GM12878 (cell line): ENCODE data around the gene HNRNPA2B1. TPM values are rescaled to one million over a fixed set of nuclear protein-coding genes. Genes with fewer than 3 reads are reported as not detected.

ENCODE experiments used
- CBX5 ChIP-seq: sonication (generic); IDR thresholded peaks from 2 replicates; pipeline ENCODE4 v1.6.1; 2016; ENCODE audit warnings: low read depth, moderate library complexity, mild to moderate bottlenecking, inconsistent platforms
- HDAC2 ChIP-seq: fragments of 200-600 bp; sonication (generic); IDR thresholded peaks from 2 replicates; pipeline ENCODE4 v1.6.1; 2017
- MEF2B ChIP-seq: fragments of 450-650 bp; IDR thresholded peaks from 2 replicates; pipeline ENCODE4 v1.6.1; 2018; ENCODE audit warnings: mild to moderate bottlenecking, moderate library complexity; ENCODE audit not compliant: partially characterized antibody, poor library complexity, severe bottlenecking
- NFIC ChIP-seq: IDR thresholded peaks from 2 replicates; pipeline ENCODE4 v1.6.1; 2012; ENCODE audit warnings: low read depth, mild to moderate bottlenecking, inconsistent platforms, low read length, moderate library complexity
- NR2C2 ChIP-seq: IDR thresholded peaks from 2 replicates; pipeline ENCODE4 v1.6.1; 2011; ENCODE audit warnings: borderline replicate concordance, low read depth; ENCODE audit not compliant: control insufficient read depth, insufficient read length
- PBX3 ChIP-seq: IDR thresholded peaks from 2 replicates; pipeline ENCODE4 v1.6.1; 2011; ENCODE audit warnings: mild to moderate bottlenecking, low read depth, low read length, moderate library complexity; ENCODE audit not compliant: insufficient replicate concordance
- SIX5 ChIP-seq: IDR thresholded peaks from 2 replicates; pipeline ENCODE4 v1.6.1; 2011; ENCODE audit warnings: mild to moderate bottlenecking, low read depth, low read length, moderate library complexity; ENCODE audit not compliant: severe bottlenecking
- SMARCA5 ChIP-seq: fragments of 450-650 bp; IDR thresholded peaks from 2 replicates; pipeline ENCODE4 v1.6.1; 2017; ENCODE audit warnings: mild to moderate bottlenecking
- TARDBP ChIP-seq: IDR thresholded peaks from 2 replicates; pipeline ENCODE4 v1.6.1; 2016; ENCODE audit warnings: borderline replicate concordance
- polyA plus RNA-seq, 11 experiments: library from polyadenylated mRNA; depleted of rRNA in 4 of 11; unstranded in 6 of 11; stranded (reverse) in 5 of 11; fragments of >200 nt; fragmentation: Nextera tagmentation in 4 of 11; fragmentation: Illumina TruSeq in 1 of 11; extraction: Ambion mirVana in 4 of 11; extraction: Trizol in 1 of 11; gene quantifications; 1 replicate in 1 of 11; 2 replicates in 10 of 11; pipeline versions ENCODE4 v1.2.1 to v1.2.3, GENCODE V29; 2011 to 2016; ENCODE audit warnings: inconsistent platforms in 2 of 11, missing spikeins in 2 of 11, low read depth in 1 of 11
- total RNA-seq, 4 experiments: library from RNA; depleted of rRNA in 3 of 4; stranded (reverse); fragments of >200 nt in 3 of 4; fragmentation: Illumina TruSeq in 1 of 4; extraction: Trizol in 1 of 4; gene quantifications; 2 replicates each; pipeline versions ENCODE4 v1.2.1 to v1.2.3, GENCODE V29; 2013 to 2021

The HNRNPA2B1 gene
- total and polyA plus RNA-seq, 10 of the 15 experiments (the other 5 are each of a cell fraction or from before 2014, with no cell fraction given) = 295 to 1,396 (median 932) TPM

- TF ChIP-seq PBX3 (no peak), NR2C2 (no peak), SMARCA5 (no peak), NFIC (peak; percentile 31), HDAC2 (no peak), SIX5 (no peak), MEF2B (no peak), CBX5 (no peak), TARDBP (no peak)
Measured at GRCh38 chr7:26187380-26188205, 13.0 kb downstream of the HNRNPA2B1 start (continued).
